OCI-LY7 (cell line): ENCODE measurements around the gene PLCB2.

Source experiments
- CTCF ChIP-seq: fragments of 200-600 bp; sonication (generic); conservative IDR thresholded peaks from 2 replicates; pipeline ENCODE4 v1.5.1; 2014; ENCODE audit warnings: mild to moderate bottlenecking, antibody characterized with exemption, low read length, moderate library complexity, mixed read lengths
- EZH2phosphoT487 ChIP-seq: fragments of 200-600 bp; sonication (generic); IDR thresholded peaks from 2 replicates; pipeline ENCODE4 v1.6.1; 2018; ENCODE audit warnings: low read depth, borderline replicate concordance, mild to moderate bottlenecking, mixed run types, antibody characterized with exemption, low read length, moderate library complexity, mixed read lengths

GRCh38 chr15:40329804-40330203, 22.1 kb upstream of the PLCB2 start:
- TF ChIP-seq CTCF, result no peak
- no peak for TF ChIP-seq EZH2phosphoT487
